ENCODE measurements around the gene CLCN1. TPM values are rescaled to one million over a fixed set of nuclear protein-coding genes. Genes with fewer than 3 reads are reported as not detected.

CLCN1 gene
- total RNA-seq, 8 experiments from 2014 or later: 0.07 to 0.28 (median 0.15) TPM; not detected in 2

DNA sequence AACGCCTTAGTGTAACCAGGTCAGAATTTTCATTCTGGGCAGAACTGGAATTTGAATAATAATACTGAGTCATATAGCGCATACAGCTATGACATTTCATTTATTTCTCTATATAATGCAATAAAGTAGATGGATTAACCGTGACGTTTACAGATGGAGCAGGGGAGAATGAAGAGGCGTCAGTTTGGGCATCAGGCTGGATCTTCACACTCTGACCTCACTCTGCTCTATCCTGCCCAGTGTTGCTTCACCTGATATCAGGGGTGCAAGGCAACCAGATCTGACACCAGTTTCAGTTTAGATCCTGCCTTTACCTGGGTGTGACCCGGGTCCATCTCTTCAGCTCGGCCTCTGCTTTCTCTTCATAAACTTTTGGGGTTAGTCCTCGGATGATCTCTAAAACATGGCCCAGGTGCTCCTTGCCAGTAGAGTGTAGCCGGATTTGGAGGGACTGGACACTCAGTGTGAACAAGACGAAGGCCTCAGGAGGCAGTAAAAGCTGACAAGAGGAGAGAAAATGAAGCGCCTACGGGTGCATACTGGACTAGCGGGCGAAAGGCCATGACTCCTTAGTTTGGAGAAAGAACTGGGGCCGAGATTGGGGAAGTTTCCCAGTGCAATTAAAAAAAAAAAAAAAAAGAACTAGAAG is 63.8 kb downstream of the CLCN1 start:
- 17 to 91% (median 50%) methylated on average over 2 to 13 of the region's 15 CpGs for WGBS, 10 experiments
- in situ Hi-C loops (cut with MboI; ENCODE audit: low pct_unique_long_range_greater_than_20kb in 2 of 9, low sequenced_read_pairs in 9 of 9, unreplicated experiment in 9 of 9): loop anchor here in 1 of 9 experiments (25.0 kb wide), 1 partner anchor 92 kb away; the partner anchor contains the start of genes CASP2 and TMEM139

GRCh38 chr7:143380260-143380645 is 64.3 kb downstream of the CLCN1 start:
- peaks cover 19 to 20% of the 10 kb centered on the region in 2 donors for H3K4me1 ChIP-seq (replicated peaks in 1 of 2)
- peak overlapping the region; percentile 69 to 89 (median 85) for H3K4me3 ChIP-seq
- H3K27ac ChIP-seq: peak overlapping the region; percentile 94 to 96
- 0% methylated on average over 2 to 9 of the region's 35 CpGs; no CpG with 5 or more reads in 7 of the 10 experiments for WGBS, 10 experiments
- in situ Hi-C loops (cut with MboI; ENCODE audit: low pct_unique_long_range_greater_than_20kb in 2 of 9, low sequenced_read_pairs in 9 of 9, unreplicated experiment in 9 of 9): loop anchor here in 1 of 9 experiments (25.0 kb wide), 1 partner anchor 93 kb away; the partner anchor contains the start of genes CASP2 and TMEM139
- ATAC-seq (replicated peaks in 6 of 8): peak; percentile 14 to 63 (median 54)

More for the DNA sequence above, 63.8 kb downstream of the CLCN1 start:
- Histone ChIP-seq H3K4me3 (peak overlapping the region; percentile 69 to 89 (median 85)), H3K4me1 (replicated peaks in 1 of 2) (peaks cover 19 to 20% of the 10 kb centered on the region in 2 donors), H3K27ac (peak overlapping the region; percentile 94 to 96)
- ATAC-seq (replicated peaks in 6 of 8): peak in 4 of 8 experiments; percentile 1 to 5 (median 1)

- WGBS, 10 experiments: no CpG with 5 or more reads among the region's 72 CpGs
- Histone ChIP-seq H3K4me3 (peak within 1 kb of the TSS; percentile 69 to 89 (median 85)), H3K4me1 (replicated peaks in 1 of 2) (peaks cover 19 to 20% of the 10 kb centered on the region in 2 donors), H3K27ac (peak within 1 kb of the TSS; percentile 94 to 96)
- peak; percentile 48 to 85 (median 81) for ATAC-seq (replicated peaks in 6 of 8)
- in situ Hi-C loops (cut with MboI; ENCODE audit: low pct_unique_long_range_greater_than_20kb in 2 of 9, low sequenced_read_pairs in 9 of 9, unreplicated experiment in 9 of 9): loop anchor here in 1 of 9 experiments (25.0 kb wide), 1 partner anchor 94 kb away; the partner anchor contains the start of genes CASP2 and TMEM139
These were observed 64.9 kb downstream of the CLCN1 start, which contains the start of gene ZYX for GRCh38 chr7:143380646-143381426. ZYX (plus strand) TSS chr7:143381345; CDS start chr7:143381572, 227 bp downstream.

DNA sequence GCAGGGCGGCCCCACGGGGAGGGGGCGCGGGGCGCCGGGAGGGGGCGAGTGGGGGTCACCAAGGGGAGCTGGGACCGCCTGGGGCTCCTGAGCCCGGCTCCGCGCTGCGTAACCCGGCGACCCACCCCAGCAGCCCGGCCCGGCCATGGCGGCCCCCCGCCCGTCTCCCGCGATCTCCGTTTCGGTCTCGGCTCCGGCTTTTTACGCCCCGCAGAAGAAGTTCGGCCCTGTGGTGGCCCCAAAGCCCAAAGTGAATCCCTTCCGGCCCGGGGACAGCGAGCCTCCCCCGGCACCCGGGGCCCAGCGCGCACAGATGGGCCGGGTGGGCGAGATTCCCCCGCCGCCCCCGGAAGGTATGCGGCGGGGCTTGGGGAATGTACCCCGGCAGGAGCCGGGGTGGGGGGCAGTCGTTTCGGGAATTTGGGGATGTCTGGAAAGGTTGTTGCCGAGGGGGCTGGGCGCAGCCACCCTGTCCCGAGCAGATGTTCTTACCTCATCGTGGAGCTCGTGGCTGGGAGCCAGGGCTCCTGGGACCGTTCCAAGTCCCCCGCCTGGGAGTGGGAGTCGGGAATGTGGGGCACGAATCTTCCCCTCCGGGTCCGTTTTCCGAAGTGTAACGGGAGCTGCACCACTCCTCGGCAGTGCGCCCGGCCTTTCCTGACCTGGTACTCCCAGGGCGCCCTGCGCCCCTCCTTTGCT is 65.7 kb downstream of the CLCN1 start:
- ATAC-seq (replicated peaks in 6 of 8): peak in 3 of 8 experiments; percentile 0 to 3 (median 0)
- Histone ChIP-seq H3K4me3 (peak overlapping the region; percentile 69 to 89 (median 85)), H3K27ac (peak overlapping the region; percentile 94 to 96), H3K4me1 (replicated peaks in 1 of 2) (peaks cover 19 to 21% of the 10 kb centered on the region in 2 donors)
- WGBS, 10 experiments: 0 to 3% methylated on average over 1 to 8 of the region's 64 CpGs; no CpG with 5 or more reads in 8 of the 10 experiments
- in situ Hi-C loops (cut with MboI; ENCODE audit: low pct_unique_long_range_greater_than_20kb in 2 of 9, low sequenced_read_pairs in 9 of 9, unreplicated experiment in 9 of 9): loop anchor here in 1 of 9 experiments (25.0 kb wide), 1 partner anchor 94 kb away; the partner anchor contains the start of genes CASP2 and TMEM139

DNA sequence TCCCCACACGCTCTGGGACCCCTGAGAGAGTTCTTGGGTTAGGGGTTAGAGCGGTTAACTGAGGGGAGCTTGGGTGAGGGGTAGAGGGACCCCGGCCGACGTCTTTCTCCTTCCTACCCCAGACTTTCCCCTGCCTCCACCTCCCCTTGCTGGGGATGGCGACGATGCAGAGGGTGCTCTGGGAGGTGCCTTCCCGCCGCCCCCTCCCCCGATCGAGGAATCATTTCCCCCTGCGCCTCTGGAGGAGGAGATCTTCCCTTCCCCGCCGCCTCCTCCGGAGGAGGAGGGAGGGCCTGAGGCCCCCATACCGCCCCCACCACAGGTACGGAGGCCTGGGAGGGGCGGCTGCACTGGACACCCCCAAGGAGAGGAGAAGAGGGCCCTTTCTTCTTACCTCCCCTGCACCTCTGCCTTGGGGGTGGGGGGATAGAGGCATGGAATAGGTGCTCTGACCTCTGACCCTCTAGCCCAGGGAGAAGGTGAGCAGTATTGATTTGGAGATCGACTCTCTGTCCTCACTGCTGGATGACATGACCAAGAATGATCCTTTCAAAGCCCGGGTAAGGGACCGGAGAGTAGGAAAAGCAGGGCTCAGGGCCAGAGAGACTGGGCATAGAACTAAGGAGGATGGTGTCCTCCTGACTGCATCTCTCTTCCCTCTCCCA is 66.3 kb downstream of the CLCN1 start:
- H3K4me1 ChIP-seq (replicated peaks in 1 of 2): peaks cover 19 to 28% of the 10 kb centered on the region in 2 donors
- H3K27ac ChIP-seq: peak overlapping the region in 1 of 2 donors; percentile 96
- in situ Hi-C loops (cut with MboI; ENCODE audit: low pct_unique_long_range_greater_than_20kb in 2 of 9, low sequenced_read_pairs in 9 of 9, unreplicated experiment in 9 of 9): loop anchor here in 1 of 9 experiments (25.0 kb wide), 1 partner anchor 95 kb away; the partner anchor contains the start of genes CASP2 and TMEM139
- peak overlapping the region; percentile 69 to 89 (median 85) for H3K4me3 ChIP-seq
- WGBS, 10 experiments: 20% methylated on average over 3 of the region's 21 CpGs; no CpG with 5 or more reads in 9 of the 10 experiments
- ATAC-seq (replicated peaks in 6 of 8): no peak

DNA sequence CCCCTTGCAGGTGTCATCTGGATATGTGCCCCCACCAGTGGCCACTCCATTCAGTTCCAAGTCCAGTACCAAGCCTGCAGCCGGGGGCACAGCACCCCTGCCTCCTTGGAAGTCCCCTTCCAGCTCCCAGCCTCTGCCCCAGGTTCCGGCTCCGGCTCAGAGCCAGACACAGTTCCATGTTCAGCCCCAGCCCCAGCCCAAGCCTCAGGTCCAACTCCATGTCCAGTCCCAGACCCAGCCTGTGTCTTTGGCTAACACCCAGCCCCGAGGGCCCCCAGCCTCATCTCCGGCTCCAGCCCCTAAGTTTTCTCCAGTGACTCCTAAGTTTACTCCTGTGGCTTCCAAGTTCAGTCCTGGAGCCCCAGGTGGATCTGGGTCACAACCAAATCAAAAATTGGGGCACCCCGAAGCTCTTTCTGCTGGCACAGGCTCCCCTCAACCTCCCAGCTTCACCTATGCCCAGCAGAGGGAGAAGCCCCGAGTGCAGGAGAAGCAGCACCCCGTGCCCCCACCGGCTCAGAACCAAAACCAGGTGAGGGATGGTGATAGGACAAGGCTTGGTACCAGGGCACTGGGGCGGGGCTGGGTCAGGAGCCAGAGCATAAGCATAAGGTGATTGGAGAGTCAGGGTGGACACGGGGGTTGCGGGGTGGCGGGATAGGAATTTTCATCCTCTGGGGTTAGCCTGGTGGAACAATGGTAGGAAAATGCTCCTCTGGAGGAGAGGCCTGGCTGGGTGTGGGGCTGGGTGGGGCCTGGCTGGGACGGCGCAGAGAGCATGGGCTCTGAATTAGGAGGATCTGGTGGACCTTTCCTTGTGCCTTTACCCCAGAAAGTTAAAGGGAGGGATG is 67.1 kb downstream of the CLCN1 start:
- 83 to 100% (median 90%) methylated on average over 1 to 2 of the region's 15 CpGs; no CpG with 5 or more reads in 6 of the 10 experiments for WGBS, 10 experiments
- peaks cover 19 to 28% of the 10 kb centered on the region in 2 donors for H3K4me1 ChIP-seq (replicated peaks in 1 of 2)
- in situ Hi-C loops (cut with MboI; ENCODE audit: low pct_unique_long_range_greater_than_20kb in 2 of 9, low sequenced_read_pairs in 9 of 9, unreplicated experiment in 9 of 9): loop anchor here in 1 of 9 experiments (25.0 kb wide), 1 partner anchor 96 kb away; the partner anchor contains the start of genes CASP2 and TMEM139
- ATAC-seq (replicated peaks in 6 of 8): no peak
- no peak overlapping the region for H3K27ac ChIP-seq
- peak overlapping the region in 2 of 5 donors; percentile 69 to 85 for H3K4me3 ChIP-seq

- Histone ChIP-seq H3K4me1 (replicated peaks in 1 of 2) (peaks cover 18 to 28% of the 10 kb centered on the region in 2 donors), H3K27ac (no peak overlapping the region), H3K4me3 (no peak overlapping the region)
- in situ Hi-C loops (cut with MboI; ENCODE audit: low pct_unique_long_range_greater_than_20kb in 2 of 9, low sequenced_read_pairs in 9 of 9, unreplicated experiment in 9 of 9): loop anchor here in 1 of 9 experiments (25.0 kb wide), 1 partner anchor 96 kb away; the partner anchor contains the start of genes CASP2 and TMEM139
- WGBS, 10 experiments: 43% methylated on average over 1 of the region's 1 CpG; no CpG with 5 or more reads in 9 of the 10 experiments
- ATAC-seq (replicated peaks in 6 of 8): no peak
These were observed 67.7 kb downstream of the CLCN1 start for GRCh38 chr7:143383642-143383957.

GRCh38 chr7:143384148-143384547 is 68.2 kb downstream of the CLCN1 start:
- Histone ChIP-seq H3K4me3 (no peak overlapping the region), H3K27ac (no peak overlapping the region), H3K4me1 (replicated peaks in 1 of 2) (peaks cover 14 to 22% of the 10 kb centered on the region in 2 donors)
- in situ Hi-C loops (cut with MboI; ENCODE audit: low pct_unique_long_range_greater_than_20kb in 2 of 9, low sequenced_read_pairs in 9 of 9, unreplicated experiment in 9 of 9): loop anchor here in 1 of 9 experiments (25.0 kb wide), 1 partner anchor 97 kb away; the partner anchor contains the start of genes CASP2 and TMEM139
- ATAC-seq (replicated peaks in 6 of 8): no peak
- WGBS, 10 experiments: 0 to 100% (median 86%) methylated on average over 1 to 4 of the region's 5 CpGs; no CpG with 5 or more reads in 4 of the 10 experiments

DNA sequence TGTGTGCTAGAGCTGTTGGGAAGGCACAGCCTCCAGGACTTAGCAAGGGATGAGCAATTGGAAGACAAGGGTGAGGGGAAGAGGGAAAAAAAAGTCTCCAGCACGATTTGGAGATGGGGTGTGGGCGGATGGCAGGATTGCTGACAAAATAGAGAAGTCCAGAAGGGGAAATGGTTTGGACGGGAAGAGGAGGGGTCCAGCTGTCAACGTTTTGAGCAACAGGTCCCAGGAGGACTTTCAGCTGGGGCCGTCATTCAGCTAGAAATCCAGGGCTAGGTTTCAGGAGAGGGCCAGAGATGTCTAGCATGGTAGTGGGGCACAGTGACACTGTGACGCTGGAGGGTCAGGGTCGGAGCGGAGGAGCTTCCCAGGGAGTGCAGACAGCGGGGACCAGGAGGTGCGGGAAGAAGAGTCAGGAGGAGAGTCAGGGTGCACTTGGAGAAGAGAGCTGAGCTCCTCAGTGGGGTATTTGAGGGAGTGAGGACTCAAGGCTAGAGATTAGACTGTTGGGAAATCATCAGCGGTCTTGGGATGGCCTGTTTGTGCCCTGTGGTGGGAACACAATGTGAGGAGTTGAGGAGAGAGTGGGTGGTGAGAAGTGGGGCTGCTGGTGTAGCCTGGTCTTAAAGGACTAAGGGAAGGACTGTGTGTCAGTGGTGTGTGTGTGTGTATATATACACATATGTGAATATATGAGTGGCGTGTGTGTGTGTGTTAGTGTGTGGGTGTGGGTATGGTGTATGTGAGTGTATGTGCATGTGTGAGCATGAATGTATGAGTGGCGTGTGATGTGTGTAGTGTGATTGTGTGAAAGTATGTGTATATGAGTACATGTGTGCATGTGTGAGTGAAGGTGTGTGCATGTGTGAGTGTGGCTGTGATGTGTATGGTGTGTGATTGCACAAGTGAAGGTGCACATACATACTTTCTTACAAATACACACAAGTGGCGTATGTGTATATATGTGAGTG is 69.0 kb downstream of the CLCN1 start:
- Histone ChIP-seq H3K27ac (no peak overlapping the region), H3K4me3 (no peak overlapping the region), H3K4me1 (replicated peaks in 1 of 2) (peaks cover 7 to 15% of the 10 kb centered on the region in 2 donors)
- ATAC-seq (replicated peaks in 6 of 8): no peak
- 50 to 100% (median 81%) methylated on average over 2 to 10 of the region's 14 CpGs; no CpG with 5 or more reads in 1 of the 10 experiments for WGBS, 10 experiments
- in situ Hi-C loops (cut with MboI; ENCODE audit: low pct_unique_long_range_greater_than_20kb in 2 of 9, low sequenced_read_pairs in 9 of 9, unreplicated experiment in 9 of 9): loop anchor here in 1 of 9 experiments (25.0 kb wide), 1 partner anchor 98 kb away; the partner anchor contains the start of genes CASP2 and TMEM139

Data from motor neuron (in vitro differentiated cells).